ENCODE measurements around the gene ZFYVE16. TPM values are rescaled to one million over a fixed set of nuclear protein-coding genes. Genes with fewer than 3 reads are reported as not detected.
A peak's percentile ranks its signal among the peaks of the same experiment; 100 is the strongest.
"Not testable (repeated sequence)": the region's sequence is repeated elsewhere in the genome, so short reads cannot be mapped to it uniquely, and the experiment has no call there.

ZFYVE16 gene
- total and polyA plus RNA-seq, 2 of the 13 experiments (the other 11 are each of a cell fraction or from before 2014, with no cell fraction given) = 9.3 to 33.3 TPM

GRCh38 chr5:80389580-80389979 lies 18.3 kb upstream of the ZFYVE16 start:
- CTCF ChIA-PET (ENCODE audit: low intra/inter-chr PET ratio, low total read pairs) = no interaction called here
- BruUV-seq (replicated peaks) = no TSS peak
- Histone ChIP-seq H3K27me3 (ENCODE audit: control insufficient read depth in 1 of 2, insufficient read depth in 2 of 2, low read length in 2 of 2) (peaks cover 0 to 6% of the 10 kb centered on the region in 2 experiments; a peak in 1 of 5 replicates), H3K4me2 (ENCODE audit: low read depth, low read length) (peak overlapping the region; percentile 24; the same call in 1 of the 2 replicates), H3K9ac (ENCODE audit: insufficient read depth, low read depth, low read length) (no peak overlapping the region), H3K9me3 (ENCODE audit: low read length) (no peaks in the 10 kb centered on the region), H2AFZ (ENCODE audit: low read length) (no peak overlapping the region), H3K27ac (ENCODE audit: extremely low read length, insufficient read depth, low read length) (no peak overlapping the region), H3K4me3 (replicated peaks in 1 of 3; ENCODE audit: insufficient read depth in 1 of 3, low read depth in 2 of 3, low read length in 3 of 3) (no peak overlapping the region; a peak in 1 of 6 replicates), H3K79me2 (ENCODE audit: insufficient read depth, low read length) (no peaks in the 10 kb centered on the region), H4K20me1 (ENCODE audit: insufficient read depth, low read length) (no peaks in the 10 kb centered on the region), H3K36me3 (replicated peaks in 1 of 2; ENCODE audit: control insufficient read depth in 1 of 2, insufficient read depth in 2 of 2, low read length in 2 of 2) (no peaks in the 10 kb centered on the region), H3K4me1 (ENCODE audit: insufficient read depth, low read length) (no peaks in the 10 kb centered on the region)
- intact Hi-C loops (cut with micrococcal nuclease; ENCODE audit: unreplicated experiment) = no loop called here
- FAIRE-seq (no peak), ATAC-seq (no peak), DNase-seq (ENCODE audit: low spot score) (no peak)
- WGBS (ENCODE audit: low lambda C conversion rate) = 11% methylated on average over 9 of the region's 9 CpGs
- TF ChIP-seq SPEN (CRISPR knock-in tag; IDR thresholded peaks at IDR 0.05; ENCODE audit: low read depth) (no peak), RCOR2 (CRISPR knock-in tag; IDR thresholded peaks at IDR 0.05) (no peak), FOXK1 (CRISPR knock-in tag; IDR thresholded peaks at IDR 0.05; ENCODE audit: borderline replicate concordance, low read depth) (no peak), SKI (IDR thresholded peaks at IDR 0.05; ENCODE audit: partially characterized antibody) (no peak), ZC3H13 (CRISPR knock-in tag; IDR thresholded peaks at IDR 0.05) (no peak), NR0B2 (CRISPR knock-in tag; IDR thresholded peaks at IDR 0.05) (no peak), AGO2 (optimal IDR thresholded peaks at IDR 0.05; ENCODE audit: low read depth, low read length) (no peak), SIX1 (CRISPR knock-in tag; IDR thresholded peaks at IDR 0.05; ENCODE audit: borderline replicate concordance) (no peak), TGIF2 (CRISPR knock-in tag; IDR thresholded peaks at IDR 0.05) (no peak)
- POLR2A ChIA-PET = no interaction called here
- in situ Hi-C loops (cut with HindIII; ENCODE audit: extremely low pct_ligation_motif_present, low pct_unique_long_range_greater_than_20kb) = no loop called here

GRCh38 chr5:80390413-80390812 lies 17.5 kb upstream of the ZFYVE16 start:
- H3K27ac ChIP-seq (ENCODE audit: extremely low read length, insufficient read depth, low read length); POLR2A ChIA-PET; H2AFZ ChIP-seq (ENCODE audit: low read length); H3K4me2 ChIP-seq (ENCODE audit: low read depth, low read length); H3K9ac ChIP-seq (ENCODE audit: insufficient read depth, low read depth, low read length); FAIRE-seq; H4K20me1 ChIP-seq (ENCODE audit: insufficient read depth, low read length); H3K4me3 ChIP-seq (replicated peaks in 1 of 3; ENCODE audit: insufficient read depth in 1 of 3, low read depth in 2 of 3, low read length in 3 of 3); BruUV-seq (replicated peaks); DNase-seq (ENCODE audit: low spot score); in situ Hi-C loops (cut with HindIII; ENCODE audit: extremely low pct_ligation_motif_present, low pct_unique_long_range_greater_than_20kb); ATAC-seq; H3K4me1 ChIP-seq (ENCODE audit: insufficient read depth, low read length); intact Hi-C loops (cut with micrococcal nuclease; ENCODE audit: unreplicated experiment); H3K9me3 ChIP-seq (ENCODE audit: low read length); H3K27me3 ChIP-seq (ENCODE audit: control insufficient read depth in 1 of 2, insufficient read depth in 2 of 2, low read length in 2 of 2); CTCF ChIA-PET (ENCODE audit: low intra/inter-chr PET ratio, low total read pairs); H3K79me2 ChIP-seq (ENCODE audit: insufficient read depth, low read length); H3K36me3 ChIP-seq (replicated peaks in 1 of 2; ENCODE audit: control insufficient read depth in 1 of 2, insufficient read depth in 2 of 2, low read length in 2 of 2): not testable (repeated sequence)
- 33% methylated on average over 3 of the region's 3 CpGs for WGBS (ENCODE audit: low lambda C conversion rate)

GRCh38 chr5:80391267-80391666 lies 16.6 kb upstream of the ZFYVE16 start:
- H3K4me2 ChIP-seq (ENCODE audit: low read depth, low read length); in situ Hi-C loops (cut with HindIII; ENCODE audit: extremely low pct_ligation_motif_present, low pct_unique_long_range_greater_than_20kb); H3K4me1 ChIP-seq (ENCODE audit: insufficient read depth, low read length); H3K27ac ChIP-seq (ENCODE audit: extremely low read length, insufficient read depth, low read length); H3K36me3 ChIP-seq (replicated peaks in 1 of 2; ENCODE audit: control insufficient read depth in 1 of 2, insufficient read depth in 2 of 2, low read length in 2 of 2); H3K9me3 ChIP-seq (ENCODE audit: low read length); H3K9ac ChIP-seq (ENCODE audit: insufficient read depth, low read depth, low read length); H3K4me3 ChIP-seq (replicated peaks in 1 of 3; ENCODE audit: insufficient read depth in 1 of 3, low read depth in 2 of 3, low read length in 3 of 3); FAIRE-seq; intact Hi-C loops (cut with micrococcal nuclease; ENCODE audit: unreplicated experiment); DNase-seq (ENCODE audit: low spot score); H4K20me1 ChIP-seq (ENCODE audit: insufficient read depth, low read length); ATAC-seq; H2AFZ ChIP-seq (ENCODE audit: low read length); BruUV-seq (replicated peaks); CTCF ChIA-PET (ENCODE audit: low intra/inter-chr PET ratio, low total read pairs); H3K79me2 ChIP-seq (ENCODE audit: insufficient read depth, low read length); H3K27me3 ChIP-seq (ENCODE audit: control insufficient read depth in 1 of 2, insufficient read depth in 2 of 2, low read length in 2 of 2); POLR2A ChIA-PET: not testable (repeated sequence)
